HepG2 (cell line): ENCODE data around the gene ZPLD1. TPM values are rescaled to one million over a fixed set of nuclear protein-coding genes. Genes with fewer than 3 reads are reported as not detected.

Experiments
- ATAC-seq: fragments of 200-7000 bp; cut with Tn5 transposase; 3 replicates; pipeline ENCODE4 v1.9.1; 2020; ENCODE audit warnings: mild to moderate bottlenecking, moderate library complexity
- BruUV-seq: library from RNA; stranded (reverse); fragments of 400-500 nt; replicated peaks from 2 replicates; lab custom pipeline; 2021; lab: Mats Ljungman, UMichigan
- CTCF ChIA-PET: fragments of 300-600 bp; formaldehyde crosslinking; extraction: SDS; loops from one replicate; lab custom pipeline; 2021; ENCODE audit warnings: low total read pairs, inconsistent platforms, low intra/inter-chr PET ratio; lab: Yijun Ruan, JAX
- POLR2A ChIA-PET: fragments of 350-600 bp; sonication (Branson Sonifier 250); formaldehyde crosslinking; loops from one replicate; lab custom pipeline; 2020; ENCODE audit warnings: antibody characterized with exemption, inconsistent platforms; lab: Yijun Ruan, JAX
- DNase-seq: peaks from one replicate; pipeline ENCODE4 v3.0.0-alpha.2; 2015; ENCODE audit warnings: low spot score
- FAIRE-seq: peaks from 3 replicates; lab custom pipeline; 2011; peaks lifted over from hg19 to GRCh38; lab: Jason Lieb, UNC
- H2AFZ ChIP-seq: one replicate; pipeline ENCODE4 v1.6.1; 2011; ENCODE audit warnings: low read length, inconsistent platforms
- H3K27ac ChIP-seq: fragments of 300-600 bp; 3 replicates; pipeline ENCODE4 v1.8.0; 2011; ENCODE audit warnings: mixed run types, mild to moderate bottlenecking, mixed read lengths, low read length, inconsistent platforms; ENCODE audit not compliant: insufficient read depth; ENCODE audit errors: extremely low read length
- H3K27me3 ChIP-seq, 2 experiments: fragments of 200-600 bp in 1 of 2; 2 replicates in 1 of 2; 3 replicates in 1 of 2; pipeline versions ENCODE4 v1.6.0 to v1.8.0; 2011; ENCODE audit warnings: low read length in 2 of 2, mild to moderate bottlenecking in 2 of 2, moderate library complexity in 2 of 2, inconsistent platforms in 1 of 2; ENCODE audit not compliant: insufficient read depth in 2 of 2, control insufficient read depth in 1 of 2
- H3K36me3 ChIP-seq, 2 experiments: fragments of 200-600 bp in 1 of 2; replicated peaks in 1 of 2; 2 replicates in 1 of 2; 3 replicates in 1 of 2; pipeline versions ENCODE4 v1.5.1 to v1.8.0; 2011; ENCODE audit warnings: low read length in 2 of 2, inconsistent platforms in 1 of 2; ENCODE audit not compliant: insufficient read depth in 2 of 2, control insufficient read depth in 1 of 2
- H3K4me1 ChIP-seq: 2 replicates; pipeline ENCODE4 v1.5.1; 2012; ENCODE audit warnings: low read length, inconsistent platforms; ENCODE audit not compliant: insufficient read depth
- H3K4me2 ChIP-seq: 2 replicates; pipeline ENCODE4 v1.6.0; 2011; ENCODE audit warnings: low read depth, low read length, inconsistent platforms
- H3K4me3 ChIP-seq, 3 experiments: fragments of 200-600 bp in 1 of 3; sonication (generic), shearing (Covaris generic) in 1 of 3; replicated peaks in 1 of 3; 2 replicates each; pipeline ENCODE4 v1.5.1; 2011 to 2016; ENCODE audit warnings: low read length in 3 of 3, inconsistent platforms in 2 of 3, low read depth in 2 of 3, mild to moderate bottlenecking in 2 of 3, control low read depth in 1 of 3, mixed read lengths in 1 of 3; ENCODE audit not compliant: insufficient read depth in 1 of 3
- H3K79me2 ChIP-seq: one replicate; pipeline ENCODE4 v1.6.1; 2011; ENCODE audit warnings: low read length, inconsistent platforms; ENCODE audit not compliant: insufficient read depth
- H3K9ac ChIP-seq: 2 replicates; pipeline ENCODE4 v1.6.0; 2011; ENCODE audit warnings: mild to moderate bottlenecking, low read depth, low read length, inconsistent platforms; ENCODE audit not compliant: insufficient read depth
- H3K9me3 ChIP-seq: 2 replicates; pipeline ENCODE4 v1.5.1; 2012; ENCODE audit warnings: mild to moderate bottlenecking, low read length
- H4K20me1 ChIP-seq: 2 replicates; pipeline ENCODE4 v1.6.0; 2011; ENCODE audit warnings: inconsistent platforms, mild to moderate bottlenecking, low read length, moderate library complexity; ENCODE audit not compliant: insufficient read depth
- CENPT ChIP-seq: sonication (generic); formaldehyde crosslinking; IDR thresholded peaks from 2 replicates; pipeline ENCODE4 v1.8.0; 2022; ENCODE audit warnings: low read depth, mild to moderate bottlenecking, moderate library complexity, missing genetic modification reagents
- HNRNPL ChIP-seq: fragments of 200-400 bp; formaldehyde crosslinking; IDR thresholded peaks from 2 replicates; pipeline ENCODE4 v1.6.1; 2017; ENCODE audit warnings: mild to moderate bottlenecking, low read depth, low read length
- KAT2B ChIP-seq: fragments of 150-350 bp; IDR thresholded peaks from 2 replicates; pipeline ENCODE4 v1.6.1; 2014; ENCODE audit warnings: low read depth, low read length, borderline replicate concordance
- LCORL ChIP-seq, 2 experiments: fragments of 450-650 bp in 1 of 2; sonication (generic) in 1 of 2; formaldehyde crosslinking in 1 of 2; IDR thresholded peaks; 2 replicates each; pipeline versions ENCODE4 v1.5.0 to v1.6.1; 2017 to 2020; ENCODE audit warnings: antibody characterized with exemption in 1 of 2, missing genetic modification reagents in 1 of 2
- MTA1 ChIP-seq: sonication (generic); formaldehyde crosslinking; IDR thresholded peaks from 2 replicates; pipeline ENCODE4 v1.4.0; 2020; ENCODE audit warnings: missing genetic modification reagents, mild to moderate bottlenecking, borderline replicate concordance
- NFKB2 ChIP-seq: sonication (generic); formaldehyde crosslinking; IDR thresholded peaks from 2 replicates; pipeline ENCODE4 v1.4.0; 2020; ENCODE audit warnings: missing genetic modification reagents, borderline replicate concordance
- NONO ChIP-seq, 2 experiments: fragments of 450-650 bp in 1 of 2; sonication (generic) in 1 of 2; formaldehyde crosslinking in 1 of 2; IDR thresholded peaks in 1 of 2; conservative IDR thresholded peaks in 1 of 2; 2 replicates each; pipeline versions ENCODE4 v1.6.1 to v1.8.0; 2017 to 2022; ENCODE audit warnings: mild to moderate bottlenecking in 1 of 2, missing genetic modification reagents in 1 of 2, moderate library complexity in 1 of 2
- ZBTB7A ChIP-seq: sonication (generic); formaldehyde crosslinking; IDR thresholded peaks from 2 replicates; pipeline ENCODE4 v1.8.0; 2022; ENCODE audit warnings: mild to moderate bottlenecking, missing genetic modification reagents
- ZNF138 ChIP-seq: sonication (generic); formaldehyde crosslinking; IDR thresholded peaks from 2 replicates; pipeline ENCODE4 v1.5.0; 2020; ENCODE audit warnings: mild to moderate bottlenecking, low read depth, missing genetic modification reagents
- ZNF225 ChIP-seq: sonication (generic); formaldehyde crosslinking; IDR thresholded peaks from 2 replicates; pipeline ENCODE4 v1.4.0; 2020; ENCODE audit warnings: mild to moderate bottlenecking, missing genetic modification reagents
- ZNF589 ChIP-seq: sonication (generic); formaldehyde crosslinking; conservative IDR thresholded peaks from 2 replicates; pipeline ENCODE4 v1.8.0; 2022; ENCODE audit warnings: mild to moderate bottlenecking, moderate library complexity, missing genetic modification reagents
- ZNF678 ChIP-seq: sonication (generic); formaldehyde crosslinking; IDR thresholded peaks from 2 replicates; pipeline ENCODE4 v1.4.0; 2020; ENCODE audit warnings: mild to moderate bottlenecking, missing genetic modification reagents
- WGBS: methylation state at CpG from one replicate; pipeline ENCODE4 v1.1.6; 2017; ENCODE audit warnings: low lambda C conversion rate; 5-methylcytosine and 5-hydroxymethylcytosine counted together
- in situ Hi-C: cut with HindIII; loops from 2 replicates; pipeline ENCODE4 v1.10.0; 2017; ENCODE audit warnings: low pct_unique_long_range_greater_than_20kb; ENCODE audit not compliant: extremely low pct_ligation_motif_present
- intact Hi-C: fragments of 100-400 bp; cut with micrococcal nuclease; formaldehyde crosslinking; loops from one replicate; pipeline ENCODE4 v1.10.0; 2022; ENCODE audit not compliant: unreplicated experiment
- polyA plus RNA-seq, 8 experiments: library from polyadenylated mRNA; depleted of rRNA in 3 of 8; stranded (reverse) in 7 of 8; unstranded in 1 of 8; fragments of >200 nt; fragmentation: Illumina TruSeq in 4 of 8; extraction: Trizol in 4 of 8; gene quantifications; 2 replicates each; pipeline versions ENCODE4 v1.2.1 to v1.2.3, GENCODE V29; 2011 to 2016; ENCODE audit warnings: low read depth in 4 of 8, missing spikeins in 1 of 8, mixed read lengths in 1 of 8; ENCODE audit not compliant: insufficient read depth in 1 of 8
- total RNA-seq, 5 experiments: library from RNA; depleted of rRNA; stranded (reverse); fragments of >200 nt; fragmentation: Illumina TruSeq; extraction: Trizol; gene quantifications; 2 replicates each; pipeline ENCODE4 v1.2.3, GENCODE V29; 2016; ENCODE audit warnings: low read depth in 1 of 5
- TF ChIP-seq, protein P1 (sequence below): sonication (generic); formaldehyde crosslinking; IDR thresholded peaks from 2 replicates; pipeline ENCODE4 v1.5.0; 2020; ENCODE audit warnings: missing genetic modification reagents
- TF ChIP-seq, protein P2 (sequence below): sonication (generic); formaldehyde crosslinking; IDR thresholded peaks from 2 replicates; pipeline ENCODE4 v1.4.0; 2020; ENCODE audit warnings: missing genetic modification reagents, borderline replicate concordance
- TF ChIP-seq, protein P3 (sequence below): IDR thresholded peaks from 2 replicates; pipeline ENCODE4 v1.6.1; 2016; ENCODE audit warnings: control low read depth

The ZPLD1 gene
- total and polyA plus RNA-seq, 2 of the 13 experiments (the other 11 are each of a cell fraction or from before 2014, with no cell fraction given): not detected

DNA sequence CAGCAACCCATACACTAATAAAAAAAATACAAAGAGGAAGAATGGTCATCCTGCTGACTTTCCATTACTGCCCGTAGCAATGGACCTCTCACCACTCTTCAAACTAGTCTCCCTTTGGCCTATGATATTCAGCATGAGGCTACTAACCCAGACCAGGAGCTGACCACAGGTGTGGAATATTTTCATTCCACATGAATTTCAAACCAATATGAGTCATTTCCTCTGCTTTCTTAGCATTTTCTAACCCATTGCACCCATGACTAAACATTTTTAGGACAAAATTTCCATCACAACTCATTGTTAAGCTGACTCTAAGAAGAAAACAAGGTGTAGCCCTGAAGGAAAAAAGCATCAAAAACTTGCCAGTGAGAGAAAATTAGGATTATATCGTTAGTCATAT is 34.0 kb upstream of the ZPLD1 start (continued):
- TF ChIP-seq LCORL (IDR thresholded peaks at IDR 0.05) (no peak), LCORL (CRISPR knock-in tag; IDR thresholded peaks at IDR 0.05) (no peak)

DNA sequence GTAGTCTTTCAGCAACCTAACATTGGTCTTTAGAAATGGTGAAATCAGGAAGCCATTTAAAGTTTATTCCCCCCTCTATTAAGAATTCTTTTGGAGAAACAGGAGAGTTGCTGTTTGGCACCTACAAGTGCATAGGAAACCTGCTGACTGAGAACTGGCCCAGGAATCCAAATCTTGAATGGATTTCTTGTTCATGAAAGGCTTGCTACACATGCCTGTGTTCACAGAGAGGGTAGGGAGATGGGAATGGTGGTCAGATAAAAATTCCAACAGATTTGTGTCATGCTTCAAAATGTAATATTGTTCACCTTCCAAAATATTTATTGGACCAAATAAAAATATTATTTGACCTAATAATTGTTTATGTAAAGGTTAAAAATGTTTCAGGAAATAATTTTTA is 24.2 kb upstream of the ZPLD1 start:
- in situ Hi-C loops: no loop called here
- intact Hi-C loops: no loop called here
- TF ChIP-seq, protein P1, sequence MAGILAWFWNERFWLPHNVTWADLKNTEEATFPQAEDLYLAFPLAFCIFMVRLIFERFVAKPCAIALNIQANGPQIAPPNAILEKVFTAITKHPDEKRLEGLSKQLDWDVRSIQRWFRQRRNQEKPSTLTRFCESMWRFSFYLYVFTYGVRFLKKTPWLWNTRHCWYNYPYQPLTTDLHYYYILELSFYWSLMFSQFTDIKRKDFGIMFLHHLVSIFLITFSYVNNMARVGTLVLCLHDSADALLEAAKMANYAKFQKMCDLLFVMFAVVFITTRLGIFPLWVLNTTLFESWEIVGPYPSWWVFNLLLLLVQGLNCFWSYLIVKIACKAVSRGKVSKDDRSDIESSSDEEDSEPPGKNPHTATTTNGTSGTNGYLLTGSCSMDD (CRISPR knock-in tag): no peak
- Histone ChIP-seq H3K4me2 (no peak overlapping the region), H3K4me3 (no peak overlapping the region), H3K4me1 (no peaks in the 10 kb centered on the region), H4K20me1 (no peaks in the 10 kb centered on the region), H3K36me3 (no peaks in the 10 kb centered on the region), H2AFZ (no peak overlapping the region), H3K27ac (no peak overlapping the region), H3K79me2 (no peaks in the 10 kb centered on the region), H3K9me3 (no peaks in the 10 kb centered on the region), H3K27me3 (no peaks in the 10 kb centered on the region), H3K9ac (no peak overlapping the region)
- ATAC-seq: no peak
- BruUV-seq: no TSS peak
- no peak for DNase-seq
- FAIRE-seq: no peak
- ChIA-PET CTCF (no interaction called here), POLR2A (no interaction called here)

DNA sequence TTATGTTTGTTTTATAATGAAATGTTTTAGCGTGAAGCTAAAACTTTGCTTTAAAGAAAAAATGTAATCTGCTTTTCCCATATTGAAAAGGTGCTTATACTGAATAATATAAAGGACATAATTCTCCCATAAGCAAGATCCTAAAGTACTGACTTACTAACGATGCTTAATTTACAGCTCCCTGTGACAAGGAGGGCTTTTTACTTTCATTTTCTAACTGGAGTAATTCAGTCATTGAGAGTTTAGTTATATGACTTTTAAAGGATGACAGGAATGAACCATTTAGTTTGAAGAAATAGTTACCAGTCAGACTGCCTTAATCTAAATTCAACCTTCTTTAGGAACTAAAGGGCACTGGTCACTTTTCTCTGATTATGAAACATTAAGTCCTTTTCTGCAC is 19.3 kb upstream of the ZPLD1 start:
- Histone ChIP-seq H3K27me3 (no peaks in the 10 kb centered on the region; a peak in 1 of 5 replicates), H3K4me3 (no peak overlapping the region), H3K27ac (no peak overlapping the region), H3K4me2 (no peak overlapping the region), H3K9ac (no peak overlapping the region), H3K9me3 (no peaks in the 10 kb centered on the region), H3K36me3 (no peaks in the 10 kb centered on the region), H2AFZ (no peak overlapping the region), H3K4me1 (no peaks in the 10 kb centered on the region), H3K79me2 (no peaks in the 10 kb centered on the region), H4K20me1 (no peaks in the 10 kb centered on the region)
- no peak for FAIRE-seq
- ChIA-PET POLR2A (no interaction called here), CTCF (no interaction called here)
- 4% methylated on average over 2 of the region's 2 CpGs for WGBS
- in situ Hi-C loops: no loop called here
- DNase-seq: no peak
- BruUV-seq: no TSS peak
- intact Hi-C loops: no loop called here
- no peak for ATAC-seq
- TF ChIP-seq NONO (IDR thresholded peaks at IDR 0.05): no peak
- TF ChIP-seq NONO (CRISPR knock-in tag; conservative IDR thresholded peaks at IDR 0.05): no peak
- TF ChIP-seq ZNF589: no peak
- TF ChIP-seq ZNF225: no peak
- TF ChIP-seq KAT2B: no peak
- TF ChIP-seq ZBTB7A (CRISPR knock-in tag): no peak
- no peak for TF ChIP-seq NFKB2 (CRISPR knock-in tag)
- TF ChIP-seq MTA1 (CRISPR knock-in tag): no peak
- TF ChIP-seq ZNF138 (CRISPR knock-in tag): no peak
- TF ChIP-seq, protein P2, sequence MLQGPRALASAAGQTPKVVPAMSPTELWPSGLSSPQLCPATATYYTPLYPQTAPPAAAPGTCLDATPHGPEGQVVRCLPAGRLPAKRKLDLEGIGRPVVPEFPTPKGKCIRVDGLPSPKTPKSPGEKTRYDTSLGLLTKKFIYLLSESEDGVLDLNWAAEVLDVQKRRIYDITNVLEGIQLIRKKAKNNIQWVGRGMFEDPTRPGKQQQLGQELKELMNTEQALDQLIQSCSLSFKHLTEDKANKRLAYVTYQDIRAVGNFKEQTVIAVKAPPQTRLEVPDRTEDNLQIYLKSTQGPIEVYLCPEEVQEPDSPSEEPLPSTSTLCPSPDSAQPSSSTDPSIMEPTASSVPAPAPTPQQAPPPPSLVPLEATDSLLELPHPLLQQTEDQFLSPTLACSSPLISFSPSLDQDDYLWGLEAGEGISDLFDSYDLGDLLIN (CRISPR knock-in tag): no peak
- no peak for TF ChIP-seq HNRNPL
- TF ChIP-seq, protein P3, sequence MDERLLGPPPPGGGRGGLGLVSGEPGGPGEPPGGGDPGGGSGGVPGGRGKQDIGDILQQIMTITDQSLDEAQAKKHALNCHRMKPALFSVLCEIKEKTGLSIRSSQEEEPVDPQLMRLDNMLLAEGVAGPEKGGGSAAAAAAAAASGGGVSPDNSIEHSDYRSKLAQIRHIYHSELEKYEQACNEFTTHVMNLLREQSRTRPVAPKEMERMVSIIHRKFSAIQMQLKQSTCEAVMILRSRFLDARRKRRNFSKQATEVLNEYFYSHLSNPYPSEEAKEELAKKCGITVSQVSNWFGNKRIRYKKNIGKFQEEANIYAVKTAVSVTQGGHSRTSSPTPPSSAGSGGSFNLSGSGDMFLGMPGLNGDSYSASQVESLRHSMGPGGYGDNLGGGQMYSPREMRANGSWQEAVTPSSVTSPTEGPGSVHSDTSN (CRISPR knock-in tag): no peak
- no peak for TF ChIP-seq ZNF678 (CRISPR knock-in tag)
- no peak for TF ChIP-seq CENPT (CRISPR knock-in tag)
